ENCODE measurements around the gene TBC1D2B.
A peak's percentile ranks its signal among the peaks of the same experiment; 100 is the strongest.

TBC1D2B gene

GRCh38 chr15:78071383-78071782 is 6.1 kb downstream of the TBC1D2B start:
- no peak for DNase-seq

GRCh38 chr15:78070049-78070700 is 7.3 kb downstream of the TBC1D2B start:
- DNase-seq = no peak

- DNase-seq = no peak
Observed at GRCh38 chr15:78069462-78070029, 8.0 kb downstream of the TBC1D2B start.

- DNase-seq = no peak
Observed at GRCh38 chr15:78069052-78069414, 8.5 kb downstream of the TBC1D2B start.

- DNase-seq = no peak
Observed at GRCh38 chr15:78067328-78068228, 9.9 kb downstream of the TBC1D2B start.

- no peak for DNase-seq
Observed at GRCh38 chr15:78065973-78066946, 11.3 kb downstream of the TBC1D2B start.

GRCh38 chr15:78065284-78065872 is 12.1 kb downstream of the TBC1D2B start:
- DNase-seq = no peak

GRCh38 chr15:78064544-78064943 is 13.0 kb downstream of the TBC1D2B start:
- no peak for DNase-seq

GRCh38 chr15:78063970-78064385 is 13.5 kb downstream of the TBC1D2B start:
- DNase-seq = no peak

GRCh38 chr15:78063217-78063616 is 14.3 kb downstream of the TBC1D2B start:
- DNase-seq = no peak

- DNase-seq = peak; percentile 61
Observed at GRCh38 chr15:78061963-78062427, 15.5 kb downstream of the TBC1D2B start.

- DNase-seq = no peak
Observed at GRCh38 chr15:78060232-78060631, 17.3 kb downstream of the TBC1D2B start.

- no peak for DNase-seq
Observed at GRCh38 chr15:78059110-78059839, 18.2 kb downstream of the TBC1D2B start.

GRCh38 chr15:78058401-78058935 is 19.0 kb downstream of the TBC1D2B start:
- DNase-seq = no peak

GRCh38 chr15:78057803-78058202 is 19.7 kb downstream of the TBC1D2B start:
- no peak for DNase-seq

GRCh38 chr15:78056714-78057269 is 20.7 kb downstream of the TBC1D2B start:
- no peak for DNase-seq

GRCh38 chr15:78055919-78056713 is 21.4 kb downstream of the TBC1D2B start:
- no peak for DNase-seq

GRCh38 chr15:78054966-78055365 is 22.5 kb downstream of the TBC1D2B start:
- peak; percentile 70 for DNase-seq

- no peak for DNase-seq
Observed at GRCh38 chr15:78054518-78054917, 23.0 kb downstream of the TBC1D2B start.

- no peak for DNase-seq
Observed at GRCh38 chr15:78052545-78052944, 25.0 kb downstream of the TBC1D2B start.

Measured in CD4-positive, alpha-beta T cell treated with Interleukin-10 for 1 hour (primary cell).